SK-N-SH (cell line): ENCODE measurements around the gene CHD5.

Experiments
- CHD2 ChIP-seq: fragments of 150-350 bp; IDR thresholded peaks from 2 replicates; pipeline ENCODE4 v1.6.1; 2018; ENCODE audit warnings: low read length; ENCODE audit not compliant: partially characterized antibody
- EP300 ChIP-seq, 2 experiments: IDR thresholded peaks; 2 replicates each; pipeline versions ENCODE4 v1.4.0 to v1.6.1; 2012; ENCODE audit warnings: borderline replicate concordance in 1 of 2, low read depth in 1 of 2, low read length in 1 of 2
- EZH2phosphoT487 ChIP-seq: fragments of 200-600 bp; sonication (generic); IDR thresholded peaks from 2 replicates; pipeline ENCODE4 v1.6.1; 2017; ENCODE audit warnings: low read depth, mixed run types, mild to moderate bottlenecking, antibody characterized with exemption, moderate library complexity, borderline replicate concordance
- JUND ChIP-seq: IDR thresholded peaks from 2 replicates; pipeline ENCODE4 v1.4.0; 2012
- MEF2A ChIP-seq: IDR thresholded peaks from 2 replicates; pipeline ENCODE4 v1.4.0; 2012; ENCODE audit warnings: low read depth, borderline replicate concordance
- POLR2AphosphoS5 ChIP-seq: IDR thresholded peaks from 2 replicates; pipeline ENCODE4 v1.6.1; 2012; ENCODE audit warnings: low read depth, low read length
- RAD21 ChIP-seq: IDR thresholded peaks from 2 replicates; pipeline ENCODE4 v1.6.1; 2012; ENCODE audit warnings: mild to moderate bottlenecking, low read length
- TF ChIP-seq, protein P1 (sequence below): fragments of 200-600 bp; sonication (generic); IDR thresholded peaks from 2 replicates; pipeline ENCODE4 v1.6.1; 2017; ENCODE audit warnings: antibody characterized with exemption, mild to moderate bottlenecking, moderate library complexity
- TF ChIP-seq, protein P2 (sequence below): IDR thresholded peaks from 2 replicates; pipeline ENCODE4 v1.4.0; 2012; ENCODE audit warnings: low read depth, borderline replicate concordance

DNA sequence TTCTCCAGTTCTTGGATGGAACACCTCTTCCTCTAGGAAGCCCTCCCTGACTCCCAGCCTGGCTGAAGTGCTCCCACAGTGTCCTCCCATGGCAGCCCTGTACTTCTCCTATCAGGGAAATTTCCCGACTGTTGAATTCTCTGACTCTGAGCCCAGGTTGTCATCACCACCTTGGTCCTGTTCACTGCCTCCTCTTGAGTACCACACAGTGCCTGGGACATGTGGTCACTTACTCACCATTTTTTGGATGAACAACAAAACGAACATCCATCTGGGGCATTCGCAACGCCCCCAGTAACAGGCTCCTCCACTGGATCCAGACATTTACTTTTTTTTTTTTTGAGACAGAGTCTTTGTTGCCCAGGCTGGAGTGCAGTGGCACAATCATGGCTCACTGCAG, 37.4 kb downstream of the CHD5 start:
- TF ChIP-seq, protein P1, sequence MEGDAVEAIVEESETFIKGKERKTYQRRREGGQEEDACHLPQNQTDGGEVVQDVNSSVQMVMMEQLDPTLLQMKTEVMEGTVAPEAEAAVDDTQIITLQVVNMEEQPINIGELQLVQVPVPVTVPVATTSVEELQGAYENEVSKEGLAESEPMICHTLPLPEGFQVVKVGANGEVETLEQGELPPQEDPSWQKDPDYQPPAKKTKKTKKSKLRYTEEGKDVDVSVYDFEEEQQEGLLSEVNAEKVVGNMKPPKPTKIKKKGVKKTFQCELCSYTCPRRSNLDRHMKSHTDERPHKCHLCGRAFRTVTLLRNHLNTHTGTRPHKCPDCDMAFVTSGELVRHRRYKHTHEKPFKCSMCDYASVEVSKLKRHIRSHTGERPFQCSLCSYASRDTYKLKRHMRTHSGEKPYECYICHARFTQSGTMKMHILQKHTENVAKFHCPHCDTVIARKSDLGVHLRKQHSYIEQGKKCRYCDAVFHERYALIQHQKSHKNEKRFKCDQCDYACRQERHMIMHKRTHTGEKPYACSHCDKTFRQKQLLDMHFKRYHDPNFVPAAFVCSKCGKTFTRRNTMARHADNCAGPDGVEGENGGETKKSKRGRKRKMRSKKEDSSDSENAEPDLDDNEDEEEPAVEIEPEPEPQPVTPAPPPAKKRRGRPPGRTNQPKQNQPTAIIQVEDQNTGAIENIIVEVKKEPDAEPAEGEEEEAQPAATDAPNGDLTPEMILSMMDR = no peak
- no peak for TF ChIP-seq EP300 (IDR thresholded peaks at IDR 0.05; ENCODE audit: borderline replicate concordance in 1 of 2, low read depth in 1 of 2, low read length in 1 of 2)
- TF ChIP-seq EZH2phosphoT487 = no peak
- TF ChIP-seq, protein P2, sequence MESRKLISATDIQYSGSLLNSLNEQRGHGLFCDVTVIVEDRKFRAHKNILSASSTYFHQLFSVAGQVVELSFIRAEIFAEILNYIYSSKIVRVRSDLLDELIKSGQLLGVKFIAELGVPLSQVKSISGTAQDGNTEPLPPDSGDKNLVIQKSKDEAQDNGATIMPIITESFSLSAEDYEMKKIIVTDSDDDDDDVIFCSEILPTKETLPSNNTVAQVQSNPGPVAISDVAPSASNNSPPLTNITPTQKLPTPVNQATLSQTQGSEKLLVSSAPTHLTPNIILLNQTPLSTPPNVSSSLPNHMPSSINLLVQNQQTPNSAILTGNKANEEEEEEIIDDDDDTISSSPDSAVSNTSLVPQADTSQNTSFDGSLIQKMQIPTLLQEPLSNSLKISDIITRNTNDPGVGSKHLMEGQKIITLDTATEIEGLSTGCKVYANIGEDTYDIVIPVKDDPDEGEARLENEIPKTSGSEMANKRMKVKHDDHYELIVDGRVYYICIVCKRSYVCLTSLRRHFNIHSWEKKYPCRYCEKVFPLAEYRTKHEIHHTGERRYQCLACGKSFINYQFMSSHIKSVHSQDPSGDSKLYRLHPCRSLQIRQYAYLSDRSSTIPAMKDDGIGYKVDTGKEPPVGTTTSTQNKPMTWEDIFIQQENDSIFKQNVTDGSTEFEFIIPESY = no peak
- TF ChIP-seq RAD21 = no peak
- no peak for TF ChIP-seq MEF2A
- no peak for TF ChIP-seq CHD2
- TF ChIP-seq JUND = no peak
- TF ChIP-seq POLR2AphosphoS5 = no peak
